Stomach (tissue), 9 donors: ENCODE results near the gene TRIM33. TPM values are rescaled to one million over a fixed set of nuclear protein-coding genes. Genes with fewer than 3 reads are reported as not detected.

Source experiments
- DNase-seq, 2 donors: peaks; one replicate each; pipeline versions ENCODE4 v3.0.0 to v3.0.0-alpha.2; 2013 to 2019
- H3K27ac ChIP-seq, 5 donors: fragments of 200-600 bp in 4 of 5; sonication (generic) in 4 of 5; one replicate each; pipeline ENCODE4 v1.5.1; 2013 to 2019; ENCODE audit warnings: mild to moderate bottlenecking in 1 of 5, moderate library complexity in 1 of 5
- H3K27me3 ChIP-seq, 3 donors: fragments of 200-600 bp; sonication (generic); one replicate each; pipeline ENCODE4 v1.5.1; 2017 to 2019; ENCODE audit warnings: mixed run types in 1 of 3
- H3K36me3 ChIP-seq, 4 donors: fragments of 200-600 bp; sonication (generic); 1 replicate in 3 of 4; 2 replicates in 1 of 4; pipeline ENCODE4 v1.5.1; 2016 to 2019
- H3K4me1 ChIP-seq, 4 donors: fragments of 200-600 bp; sonication (generic); one replicate each; pipeline ENCODE4 v1.5.1; 2016 to 2019
- H3K4me3 ChIP-seq, 4 donors: fragments of 200-600 bp; sonication (generic) in 3 of 4; one replicate each; pipeline ENCODE4 v1.5.1; 2016 to 2019; ENCODE audit warnings: mild to moderate bottlenecking in 1 of 4
- H3K9me3 ChIP-seq, 4 donors: fragments of 200-600 bp; sonication (generic); one replicate each; pipeline ENCODE4 v1.5.1; 2016 to 2019
- EP300 ChIP-seq: sonication (generic); formaldehyde crosslinking; IDR thresholded peaks from one replicate; pipeline ENCODE4 v1.6.1; 2017; ENCODE audit warnings: antibody characterized with exemption
- POLR2A ChIP-seq, 4 donors: fragments of 450-650 bp; IDR thresholded peaks; one replicate each; pipeline ENCODE4 v1.6.1; 2016; ENCODE audit warnings: antibody characterized with exemption in 4 of 4, control low read depth in 2 of 4, mild to moderate bottlenecking in 1 of 4, moderate library complexity in 1 of 4
- POLR2AphosphoS5 ChIP-seq, 3 donors: sonication (generic); formaldehyde crosslinking; IDR thresholded peaks; one replicate each; pipeline ENCODE4 v1.6.1; 2016; ENCODE audit warnings: antibody characterized with exemption in 3 of 3
- WGBS, 5 donors: extraction: QIAGEN DNeasy Blood & Tissue Kit in 3 of 5; methylation state at CpG; one replicate each; pipeline versions ENCODE4 v1.1.5 to v1.1.7; 2013 to 2018; 5-methylcytosine and 5-hydroxymethylcytosine counted together
- intact Hi-C: fragments of 100-400 bp; cut with DNase I; formaldehyde crosslinking; loops from one replicate; pipeline ENCODE4 v1.15.1; 2023; ENCODE audit warnings: low total_unique reads
- polyA plus RNA-seq, 3 donors: library from polyadenylated mRNA; stranded (reverse); fragments of 200-250 nt; gene quantifications; one replicate each; pipeline ENCODE4 v1.2.3, GENCODE V29; 2013
- small RNA-seq, 4 donors: library from RNA; depleted of rRNA; stranded (forward); fragments of <200 nt; gene quantifications; one replicate each; pipeline ENCODE3, GENCODE V24; 2016
- total RNA-seq, 5 donors: library from RNA; depleted of rRNA; stranded (reverse); fragments of >200 nt; gene quantifications; one replicate each; pipeline versions ENCODE4 v1.1.0 to v1.2.3, GENCODE V29; 2014 to 2016
- TF ChIP-seq, protein P1 (sequence below), 7 experiments: fragments of 450-650 bp in 4 of 7; fragments of 200-600 bp in 3 of 7; sonication (generic) in 3 of 7; IDR thresholded peaks; one replicate each; pipeline ENCODE4 v1.5.1; 2016 to 2019; ENCODE audit warnings: antibody characterized with exemption in 7 of 7, control low read depth in 2 of 7, mild to moderate bottlenecking in 1 of 7
- donor health status: healthy with polysubstance abuse.
- donor health status: Bipolar disorder and iron deficiency.
- donor health status: healthy.

The TRIM33 gene
- total and polyA plus RNA-seq, 8 donors: 7.2 to 211 (median 40.5) TPM

DNA sequence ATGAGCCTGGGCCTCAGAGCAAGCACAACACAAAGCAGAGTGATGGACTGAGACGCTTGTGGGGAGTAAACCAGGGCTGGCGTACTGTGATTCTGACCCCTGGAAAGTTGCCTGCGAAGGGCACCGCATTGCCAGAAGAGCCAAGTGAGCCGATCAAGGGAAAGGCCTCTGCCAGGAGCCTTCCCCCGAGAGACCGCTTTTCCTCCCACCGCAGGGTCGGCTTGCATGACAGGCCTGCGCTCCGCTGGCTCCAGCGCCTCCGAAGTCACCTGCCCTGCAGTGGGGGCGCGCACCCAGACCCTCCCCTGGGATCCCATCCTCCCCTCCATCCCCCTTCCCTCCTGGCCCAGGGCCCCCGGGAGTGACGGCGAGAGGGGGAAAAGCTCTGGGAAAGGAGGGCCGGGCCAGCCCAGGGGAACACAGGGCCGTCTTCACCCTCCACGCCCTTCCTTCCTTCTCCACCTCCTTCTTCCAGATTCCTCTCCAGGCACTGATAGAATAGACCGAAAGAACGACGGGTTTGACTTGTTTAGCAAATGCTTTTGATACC lies 165.0 kb downstream of the TRIM33 start:
- no peak for DNase-seq
- intact Hi-C loops: no loop called here
- Histone ChIP-seq H3K9me3 (no peaks in the 10 kb centered on the region), H3K27ac (peak overlapping the region in 4 of 5 donors; percentile 68 to 87 (median 82)), H3K4me3 (peak overlapping the region; percentile 48 to 60 (median 56)), H3K4me1 (peaks cover 5 to 14% (median 11%) of the 10 kb centered on the region in 4 donors), H3K36me3 (no peaks in the 10 kb centered on the region), H3K27me3 (no peaks in the 10 kb centered on the region)
- WGBS, 5 donors: 9 to 17% (median 13%) methylated on average over 21 to 24 of the region's 24 CpGs
- TF ChIP-seq, protein P1, sequence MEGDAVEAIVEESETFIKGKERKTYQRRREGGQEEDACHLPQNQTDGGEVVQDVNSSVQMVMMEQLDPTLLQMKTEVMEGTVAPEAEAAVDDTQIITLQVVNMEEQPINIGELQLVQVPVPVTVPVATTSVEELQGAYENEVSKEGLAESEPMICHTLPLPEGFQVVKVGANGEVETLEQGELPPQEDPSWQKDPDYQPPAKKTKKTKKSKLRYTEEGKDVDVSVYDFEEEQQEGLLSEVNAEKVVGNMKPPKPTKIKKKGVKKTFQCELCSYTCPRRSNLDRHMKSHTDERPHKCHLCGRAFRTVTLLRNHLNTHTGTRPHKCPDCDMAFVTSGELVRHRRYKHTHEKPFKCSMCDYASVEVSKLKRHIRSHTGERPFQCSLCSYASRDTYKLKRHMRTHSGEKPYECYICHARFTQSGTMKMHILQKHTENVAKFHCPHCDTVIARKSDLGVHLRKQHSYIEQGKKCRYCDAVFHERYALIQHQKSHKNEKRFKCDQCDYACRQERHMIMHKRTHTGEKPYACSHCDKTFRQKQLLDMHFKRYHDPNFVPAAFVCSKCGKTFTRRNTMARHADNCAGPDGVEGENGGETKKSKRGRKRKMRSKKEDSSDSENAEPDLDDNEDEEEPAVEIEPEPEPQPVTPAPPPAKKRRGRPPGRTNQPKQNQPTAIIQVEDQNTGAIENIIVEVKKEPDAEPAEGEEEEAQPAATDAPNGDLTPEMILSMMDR (IDR thresholded peaks at IDR 0.05): no peak
- TF ChIP-seq POLR2AphosphoS5 (IDR thresholded peaks at IDR 0.05): no peak
- no peak for TF ChIP-seq EP300

GRCh38 chr1:114344656-114345055 lies 166.3 kb downstream of the TRIM33 start:
- Histone ChIP-seq H3K9me3 (no peaks in the 10 kb centered on the region), H3K27ac (no peak overlapping the region), H3K27me3 (no peaks in the 10 kb centered on the region), H3K36me3 (no peaks in the 10 kb centered on the region), H3K4me3 (no peak overlapping the region), H3K4me1 (peaks cover 5 to 14% (median 11%) of the 10 kb centered on the region in 4 donors)
- 85 to 96% (median 91%) methylated on average over 4 of the region's 4 CpGs for WGBS, 5 donors
- no peak for DNase-seq
- TF ChIP-seq POLR2A (IDR thresholded peaks at IDR 0.05): no peak
- TF ChIP-seq EP300: no peak
- TF ChIP-seq, protein P1 (IDR thresholded peaks at IDR 0.05): no peak
- no peak for TF ChIP-seq POLR2AphosphoS5 (IDR thresholded peaks at IDR 0.05)
- intact Hi-C loops: no loop called here

Small RNAs within 50 kb of the gene (small RNA-seq; reads per million reads assigned to genes)
- 0 reads per million in 4 donors for gene RF00019

Other genes with a start within 250 kb of the TRIM33 start
- gene BCAS2, start 70.4 kb upstream of the TRIM33 start, total RNA-seq: 10 to 100 TPM in 3 of 5 donors, 1 to 10 TPM in 2; 4.3 to 54.8 (median 24.2) TPM
- gene BCAS2, start 70.4 kb upstream of the TRIM33 start, polyA plus RNA-seq: 10 to 100 TPM; 34.4 to 43.7 (median 35.4) TPM
- 1 to 10 TPM in 4 of 5 donors, under 1 TPM in 1; 0.89 to 5.3 (median 3.6) TPM for gene DENND2C, start 158.8 kb upstream of the TRIM33 start, total RNA-seq
- 1 to 10 TPM in 2 of 3 donors, under 1 TPM in 1; 0.93 to 7.3 (median 1.2) TPM for gene DENND2C, start 158.8 kb upstream of the TRIM33 start, polyA plus RNA-seq
- gene AMPD1, start 184.3 kb upstream of the TRIM33 start, total RNA-seq: not detected
- gene AMPD1, start 184.3 kb upstream of the TRIM33 start, polyA plus RNA-seq: under 1 TPM in 1 of 3 donors, not detected in 2; 0.62 TPM
- 10 to 100 TPM; 14.7 to 62.1 (median 29.0) TPM for gene NRAS, start 205.6 kb upstream of the TRIM33 start, total RNA-seq
- 10 to 100 TPM in 2 of 3 donors, 1 to 10 TPM in 1; 9.2 to 23.5 (median 18.9) TPM for gene NRAS, start 205.6 kb upstream of the TRIM33 start, polyA plus RNA-seq
- 100 to 1,000 TPM; 366 to 679 (median 527) TPM for gene CSDE1, start 246.8 kb upstream of the TRIM33 start, total RNA-seq
- 100 to 1,000 TPM; 129 to 238 (median 176) TPM for gene CSDE1, start 246.8 kb upstream of the TRIM33 start, polyA plus RNA-seq